ENCODE results near the gene OLFM4.

Gene OLFM4

GRCh38 chr13:53068585-53069520, 40.2 kb downstream of the OLFM4 start:
- Histone ChIP-seq H3K4me1 (ENCODE audit: insufficient read depth, low read length) (no peaks in the 10 kb centered on the region), H3K9ac (ENCODE audit: low read depth, low read length) (no peak overlapping the region), H3K79me2 (ENCODE audit: insufficient read depth, low read length) (no peaks in the 10 kb centered on the region), H2AFZ (ENCODE audit: low read depth, low read length) (no peak overlapping the region), H3K4me3 (ENCODE audit: low read depth in 1 of 2, low read length in 2 of 2) (no peak overlapping the region), H3K9me3 (ENCODE audit: insufficient read depth, low read length, severe bottlenecking) (no peaks in the 10 kb centered on the region), H3K36me3 (ENCODE audit: insufficient read depth, low read length) (no peaks in the 10 kb centered on the region), H4K20me1 (ENCODE audit: insufficient read depth, low read length) (no peaks in the 10 kb centered on the region), H3K27me3 (ENCODE audit: insufficient read depth, low read length, poor library complexity) (no peaks in the 10 kb centered on the region), H3K27ac (ENCODE audit: low read length) (no peak overlapping the region), H3K4me2 (ENCODE audit: insufficient read depth, low read length) (no peak overlapping the region)
- ATAC-seq (ENCODE audit: insufficient read depth, low read depth) (no peak), DNase-seq (no peak)
- TF ChIP-seq CTCF (IDR thresholded peaks at IDR 0.05; ENCODE audit: borderline replicate concordance, extremely low read depth, low read length, poor library complexity, severe bottlenecking), result no peak
- TF ChIP-seq EZH2 (IDR thresholded peaks at IDR 0.05; ENCODE audit: borderline replicate concordance, low read depth, low read length, severe bottlenecking), result no peak

- Histone ChIP-seq H4K20me1 (ENCODE audit: insufficient read depth, low read length) (no peaks in the 10 kb centered on the region), H2AFZ (ENCODE audit: low read depth, low read length) (no peak overlapping the region), H3K4me1 (ENCODE audit: insufficient read depth, low read length) (no peaks in the 10 kb centered on the region), H3K4me3 (ENCODE audit: low read depth in 1 of 2, low read length in 2 of 2) (no peak overlapping the region), H3K9me3 (ENCODE audit: insufficient read depth, low read length, severe bottlenecking) (no peaks in the 10 kb centered on the region), H3K4me2 (ENCODE audit: insufficient read depth, low read length) (no peak overlapping the region), H3K27me3 (ENCODE audit: insufficient read depth, low read length, poor library complexity) (no peaks in the 10 kb centered on the region), H3K9ac (ENCODE audit: low read depth, low read length) (no peak overlapping the region), H3K27ac (ENCODE audit: low read length) (no peak overlapping the region), H3K79me2 (ENCODE audit: insufficient read depth, low read length) (no peaks in the 10 kb centered on the region), H3K36me3 (ENCODE audit: insufficient read depth, low read length) (no peaks in the 10 kb centered on the region)
- no peak for ATAC-seq (ENCODE audit: insufficient read depth, low read depth)
- TF ChIP-seq EZH2 (IDR thresholded peaks at IDR 0.05; ENCODE audit: borderline replicate concordance, low read depth, low read length, severe bottlenecking), result no peak
- TF ChIP-seq CTCF (IDR thresholded peaks at IDR 0.05; ENCODE audit: borderline replicate concordance, extremely low read depth, low read length, poor library complexity, severe bottlenecking), result no peak
- no peak for DNase-seq
Measured at GRCh38 chr13:53069800-53070199, 41.2 kb downstream of the OLFM4 start.

- Histone ChIP-seq H3K27me3 (ENCODE audit: insufficient read depth, low read length, poor library complexity) (no peaks in the 10 kb centered on the region), H3K27ac (ENCODE audit: low read length) (no peak overlapping the region), H3K9me3 (ENCODE audit: insufficient read depth, low read length, severe bottlenecking) (peaks cover 4% of the 10 kb centered on the region), H3K4me3 (ENCODE audit: low read depth in 1 of 2, low read length in 2 of 2) (no peak overlapping the region), H2AFZ (ENCODE audit: low read depth, low read length) (no peak overlapping the region), H3K36me3 (ENCODE audit: insufficient read depth, low read length) (no peaks in the 10 kb centered on the region), H3K79me2 (ENCODE audit: insufficient read depth, low read length) (no peaks in the 10 kb centered on the region), H3K4me1 (ENCODE audit: insufficient read depth, low read length) (no peaks in the 10 kb centered on the region), H3K4me2 (ENCODE audit: insufficient read depth, low read length) (no peak overlapping the region), H3K9ac (ENCODE audit: low read depth, low read length) (no peak overlapping the region), H4K20me1 (ENCODE audit: insufficient read depth, low read length) (no peaks in the 10 kb centered on the region)
- DNase-seq, result no peak
- no peak for TF ChIP-seq CTCF (IDR thresholded peaks at IDR 0.05; ENCODE audit: borderline replicate concordance, extremely low read depth, low read length, poor library complexity, severe bottlenecking)
- TF ChIP-seq EZH2 (IDR thresholded peaks at IDR 0.05; ENCODE audit: borderline replicate concordance, low read depth, low read length, severe bottlenecking), result no peak
- ATAC-seq (ENCODE audit: insufficient read depth, low read depth), result no peak
Measured at GRCh38 chr13:53073711-53074110, 45.1 kb downstream of the OLFM4 start.
